ENCODE data around the gene OR6V1.

DNA sequence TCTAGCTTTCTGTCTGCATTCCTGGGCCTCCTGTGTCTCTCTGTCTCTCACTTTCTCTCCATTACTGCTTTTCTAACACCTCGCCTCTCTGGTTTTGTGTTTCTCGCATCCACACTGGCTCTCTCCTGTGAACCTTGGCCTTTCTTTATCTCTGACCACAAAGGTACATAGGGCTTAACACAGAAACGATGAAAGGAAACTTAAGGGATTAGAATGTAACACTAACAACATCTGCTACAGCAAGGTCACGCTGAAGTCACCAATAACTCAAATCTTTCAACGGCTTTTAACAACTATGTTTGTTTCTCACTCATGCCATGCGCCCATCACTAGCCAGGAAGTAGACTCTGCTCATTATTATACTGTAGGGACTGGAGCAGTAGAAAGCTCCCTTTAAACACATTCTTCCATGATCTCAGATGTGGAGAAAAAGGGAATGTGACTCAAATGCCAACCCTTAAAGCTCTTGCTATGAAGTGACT is 9.3 kb upstream of the OR6V1 start:
- TF ChIP-seq, protein P1, sequence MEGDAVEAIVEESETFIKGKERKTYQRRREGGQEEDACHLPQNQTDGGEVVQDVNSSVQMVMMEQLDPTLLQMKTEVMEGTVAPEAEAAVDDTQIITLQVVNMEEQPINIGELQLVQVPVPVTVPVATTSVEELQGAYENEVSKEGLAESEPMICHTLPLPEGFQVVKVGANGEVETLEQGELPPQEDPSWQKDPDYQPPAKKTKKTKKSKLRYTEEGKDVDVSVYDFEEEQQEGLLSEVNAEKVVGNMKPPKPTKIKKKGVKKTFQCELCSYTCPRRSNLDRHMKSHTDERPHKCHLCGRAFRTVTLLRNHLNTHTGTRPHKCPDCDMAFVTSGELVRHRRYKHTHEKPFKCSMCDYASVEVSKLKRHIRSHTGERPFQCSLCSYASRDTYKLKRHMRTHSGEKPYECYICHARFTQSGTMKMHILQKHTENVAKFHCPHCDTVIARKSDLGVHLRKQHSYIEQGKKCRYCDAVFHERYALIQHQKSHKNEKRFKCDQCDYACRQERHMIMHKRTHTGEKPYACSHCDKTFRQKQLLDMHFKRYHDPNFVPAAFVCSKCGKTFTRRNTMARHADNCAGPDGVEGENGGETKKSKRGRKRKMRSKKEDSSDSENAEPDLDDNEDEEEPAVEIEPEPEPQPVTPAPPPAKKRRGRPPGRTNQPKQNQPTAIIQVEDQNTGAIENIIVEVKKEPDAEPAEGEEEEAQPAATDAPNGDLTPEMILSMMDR (conservative IDR thresholded peaks at IDR 0.05), result no peak
- no peak for TF ChIP-seq ZFX (IDR thresholded peaks at IDR 0.05)

Measured in C4-2B (cell line).